Upper lobe of left lung (tissue), 4 donors: ENCODE results near the gene LRRC3C.

Source experiments
- CTCF ChIP-seq, 6 experiments: fragments of 450-650 bp in 4 of 6; fragments of 200-600 bp in 2 of 6; sonication (generic) in 2 of 6; IDR thresholded peaks; one replicate each; pipeline ENCODE4 v1.5.1; 2016 to 2019; ENCODE audit warnings: antibody characterized with exemption in 6 of 6
- EP300 ChIP-seq, 4 donors: sonication (generic); formaldehyde crosslinking; IDR thresholded peaks; one replicate each; pipeline ENCODE4 v1.5.1; 2017; ENCODE audit warnings: antibody characterized with exemption in 4 of 4, control low read depth in 2 of 4
- POLR2A ChIP-seq, 4 donors: fragments of 450-650 bp; IDR thresholded peaks; one replicate each; pipeline ENCODE4 v1.5.1; 2016 to 2017; ENCODE audit warnings: antibody characterized with exemption in 4 of 4, mild to moderate bottlenecking in 2 of 4

- TF ChIP-seq CTCF (IDR thresholded peaks at IDR 0.05) (no peak), POLR2A (IDR thresholded peaks at IDR 0.05) (no peak), EP300 (IDR thresholded peaks at IDR 0.05) (no peak)
Measured at GRCh38 chr17:39975801-39976200, 48.3 kb downstream of the LRRC3C start.
